SK-N-SH (cell line): ENCODE measurements around the gene AGMO.

ENCODE experiments used
- CTCF ChIP-seq: fragments of 200-600 bp; sonication (generic); IDR thresholded peaks from 2 replicates; pipeline ENCODE4 v1.6.1; 2017; ENCODE audit warnings: antibody characterized with exemption, mild to moderate bottlenecking, moderate library complexity
- MXI1 ChIP-seq: IDR thresholded peaks from 2 replicates; pipeline ENCODE4 v1.6.1; 2012; ENCODE audit warnings: mild to moderate bottlenecking, low read depth, low read length, improper control_type of control experiment
- POLR2AphosphoS5 ChIP-seq: IDR thresholded peaks from 2 replicates; pipeline ENCODE4 v1.6.1; 2012; ENCODE audit warnings: low read depth, low read length

- TF ChIP-seq MXI1 (no peak), POLR2AphosphoS5 (no peak), CTCF (no peak)
These were observed 109.1 kb downstream of the AGMO start for GRCh38 chr7:15452670-15453069.
